Stomach smooth muscle (tissue), 2 donors: ENCODE data around the gene RNU6-8.

ENCODE experiments used
- H3K27ac ChIP-seq: one replicate; pipeline ENCODE4 v1.7.0; 2013; ENCODE audit warnings: mild to moderate bottlenecking, low read length, inconsistent platforms
- H3K27me3 ChIP-seq, 2 donors: one replicate each; pipeline ENCODE4 v1.7.0; 2013; ENCODE audit warnings: low read length in 2 of 2; ENCODE audit not compliant: insufficient read depth in 2 of 2, control insufficient read depth in 1 of 2
- H3K36me3 ChIP-seq, 2 donors: one replicate each; pipeline ENCODE4 v1.7.0; 2013; ENCODE audit warnings: low read length in 2 of 2; ENCODE audit not compliant: control insufficient read depth in 2 of 2, insufficient read depth in 2 of 2
- H3K4me1 ChIP-seq: one replicate; pipeline ENCODE4 v1.7.0; 2013; ENCODE audit warnings: low read length; ENCODE audit not compliant: control insufficient read depth, insufficient read depth
- H3K4me3 ChIP-seq, 2 donors: one replicate each; pipeline ENCODE4 v1.7.0; 2013; ENCODE audit warnings: low read length in 2 of 2
- H3K9ac ChIP-seq, 2 donors: one replicate each; pipeline ENCODE4 v1.7.0; 2013; ENCODE audit warnings: low read length in 2 of 2, mild to moderate bottlenecking in 1 of 2
- H3K9me3 ChIP-seq, 2 donors: one replicate each; pipeline ENCODE4 v1.7.0; 2013; ENCODE audit warnings: low read length in 2 of 2; ENCODE audit not compliant: control insufficient read depth in 2 of 2
- donor health status: healthy.
- donor health status: Pancreatic carcinoma.

The RNU6-8 gene

DNA sequence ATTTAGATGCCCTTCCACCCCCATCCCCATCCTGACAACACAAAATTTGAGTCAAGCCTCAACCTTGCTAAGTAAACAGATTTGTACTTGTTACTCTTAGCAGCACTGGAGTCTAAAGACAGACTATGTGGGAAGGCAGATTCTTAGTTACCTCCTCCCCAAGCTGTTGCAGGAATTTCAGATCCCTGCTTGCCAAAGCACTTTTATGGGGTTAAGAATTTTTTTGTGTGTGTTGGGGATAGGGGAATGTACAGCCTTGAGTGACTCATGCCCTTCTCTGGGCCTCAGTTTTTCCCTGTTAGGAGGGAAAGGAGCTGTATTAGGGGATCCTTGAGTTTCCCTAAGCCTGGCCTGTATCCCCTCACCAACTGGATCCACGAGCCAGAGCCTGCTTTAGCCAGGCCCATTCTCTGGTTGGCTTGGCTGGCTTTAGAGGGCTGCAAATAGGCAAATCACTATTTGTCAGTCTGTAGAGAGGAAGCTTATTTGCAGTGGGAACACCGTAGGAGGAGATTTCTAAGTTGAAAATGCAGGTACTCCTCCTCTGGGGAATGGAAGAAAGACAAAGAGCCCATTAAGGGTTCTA, 27.7 kb upstream of the RNU6-8 start:
- Histone ChIP-seq H3K9me3 (no peaks in the 10 kb centered on the region), H3K9ac (no peak overlapping the region), H3K4me1 (peaks cover 4% of the 10 kb centered on the region), H3K36me3 (no peaks in the 10 kb centered on the region), H3K27me3 (no peaks in the 10 kb centered on the region), H3K4me3 (no peak overlapping the region), H3K27ac (peak overlapping the region; percentile 24)

DNA sequence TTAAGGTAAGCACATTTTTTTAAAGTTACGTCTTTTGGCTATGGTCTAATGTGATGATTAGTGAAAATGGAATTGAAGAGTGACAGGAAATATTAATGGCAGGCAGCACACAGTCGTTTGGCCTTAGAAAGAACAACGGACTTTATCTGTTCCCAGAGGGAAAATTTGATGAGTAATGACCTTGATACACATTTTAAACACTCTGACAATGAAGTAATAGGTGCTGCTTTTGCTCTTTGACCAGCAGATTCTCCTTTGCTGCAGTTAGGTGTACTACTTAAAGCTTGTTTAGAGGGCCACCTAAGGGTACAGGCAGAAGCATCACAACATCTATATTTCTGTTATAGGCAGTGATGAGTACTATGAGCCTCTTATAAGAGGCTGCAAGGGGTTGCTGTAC, 27.1 kb upstream of the RNU6-8 start:
- Histone ChIP-seq H3K9ac (no peak overlapping the region), H3K4me3 (no peak overlapping the region), H3K9me3 (no peaks in the 10 kb centered on the region), H3K27me3 (no peaks in the 10 kb centered on the region), H3K4me1 (peaks cover 7% of the 10 kb centered on the region), H3K36me3 (no peaks in the 10 kb centered on the region), H3K27ac (peak overlapping the region; percentile 24)

DNA sequence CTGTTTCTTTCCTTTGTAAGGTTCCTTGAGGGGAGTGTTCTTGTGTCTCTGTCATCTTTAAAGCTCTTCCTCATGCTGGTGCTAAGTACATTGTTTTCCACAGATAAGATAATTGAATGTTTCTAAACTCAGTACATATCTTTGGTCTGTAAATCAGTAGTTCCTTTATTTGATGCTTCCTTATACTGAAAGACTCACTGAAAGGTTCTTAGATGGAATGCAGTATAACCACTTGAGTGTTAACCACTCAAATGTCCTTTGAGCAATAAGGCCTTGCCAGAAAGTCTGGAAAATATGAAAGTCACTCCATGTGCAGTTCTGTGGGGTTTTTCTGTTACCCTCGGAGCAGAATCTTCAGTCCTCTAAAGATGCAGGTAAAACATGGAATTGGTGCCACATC, 23.0 kb upstream of the RNU6-8 start:
- H3K9me3 ChIP-seq: no peaks in the 10 kb centered on the region
- no peak overlapping the region for H3K27ac ChIP-seq
- no peak overlapping the region for H3K4me3 ChIP-seq
- peaks cover 7% of the 10 kb centered on the region for H3K4me1 ChIP-seq
- no peaks in the 10 kb centered on the region for H3K27me3 ChIP-seq
- H3K9ac ChIP-seq: no peak overlapping the region
- no peaks in the 10 kb centered on the region for H3K36me3 ChIP-seq

DNA sequence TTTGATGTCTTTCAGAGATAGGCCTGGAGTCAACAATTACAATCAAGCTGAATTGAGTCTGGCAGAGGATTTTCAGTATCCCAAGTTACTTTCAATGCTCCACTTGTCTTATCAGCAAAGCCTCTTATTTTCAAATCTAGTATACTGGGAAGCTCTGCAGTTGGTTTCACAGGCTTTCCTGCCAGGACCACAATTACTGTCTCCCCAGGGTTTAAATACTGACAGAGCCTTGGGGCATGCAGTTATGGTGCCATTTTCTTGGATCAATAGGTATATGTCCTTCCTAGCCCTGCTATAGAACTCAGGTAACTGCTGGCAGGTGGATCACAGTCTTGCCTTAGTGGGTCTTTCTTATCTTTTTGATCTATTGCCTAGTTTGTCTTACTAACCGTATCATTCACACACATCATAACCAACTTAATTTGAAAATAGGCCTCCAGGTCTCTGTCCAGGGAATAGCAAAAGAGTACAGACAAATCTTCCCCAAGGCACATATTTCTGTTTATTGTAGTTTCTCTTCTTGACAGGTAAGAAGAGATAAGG, 22.4 kb upstream of the RNU6-8 start:
- H3K36me3 ChIP-seq: no peaks in the 10 kb centered on the region
- no peak overlapping the region for H3K4me3 ChIP-seq
- H3K27me3 ChIP-seq: no peaks in the 10 kb centered on the region
- no peaks in the 10 kb centered on the region for H3K9me3 ChIP-seq
- peak overlapping the region; percentile 60 for H3K27ac ChIP-seq
- peaks cover 7% of the 10 kb centered on the region for H3K4me1 ChIP-seq
- H3K9ac ChIP-seq: peak overlapping the region in 1 of 2 donors; percentile 34

DNA sequence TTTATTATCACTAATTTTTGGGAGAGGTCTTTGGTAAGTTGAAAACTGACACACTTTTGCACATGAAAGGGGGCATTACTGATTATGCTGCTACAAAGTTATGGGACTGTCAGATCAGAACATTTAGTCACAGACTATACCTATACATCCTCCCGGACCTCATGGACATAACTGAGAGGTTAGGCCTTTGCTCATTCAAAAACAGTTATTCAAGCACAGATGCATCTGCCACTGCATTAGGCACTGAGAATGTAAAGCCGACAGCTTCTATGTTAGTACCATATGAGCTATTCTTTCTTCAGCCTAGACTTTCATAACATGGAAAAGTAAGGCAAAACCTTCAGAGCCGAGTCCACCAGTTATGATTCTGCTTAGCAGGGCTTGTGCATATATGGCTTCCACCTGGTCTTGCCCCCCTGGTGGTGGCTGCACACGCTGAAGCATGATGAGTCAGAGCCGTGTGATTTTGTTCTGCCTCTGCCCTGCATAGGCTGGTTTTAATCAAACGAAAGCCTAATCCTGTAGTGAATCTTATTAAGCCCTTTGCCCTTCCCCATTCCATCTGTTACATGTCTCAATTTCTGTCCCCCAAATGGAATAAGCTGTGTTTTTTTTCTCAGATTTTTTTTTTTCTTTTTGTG, 21.8 kb upstream of the RNU6-8 start:
- H3K27ac ChIP-seq: peak overlapping the region; percentile 60
- H3K9ac ChIP-seq: peak overlapping the region in 1 of 2 donors; percentile 34
- H3K9me3 ChIP-seq: no peaks in the 10 kb centered on the region

DNA sequence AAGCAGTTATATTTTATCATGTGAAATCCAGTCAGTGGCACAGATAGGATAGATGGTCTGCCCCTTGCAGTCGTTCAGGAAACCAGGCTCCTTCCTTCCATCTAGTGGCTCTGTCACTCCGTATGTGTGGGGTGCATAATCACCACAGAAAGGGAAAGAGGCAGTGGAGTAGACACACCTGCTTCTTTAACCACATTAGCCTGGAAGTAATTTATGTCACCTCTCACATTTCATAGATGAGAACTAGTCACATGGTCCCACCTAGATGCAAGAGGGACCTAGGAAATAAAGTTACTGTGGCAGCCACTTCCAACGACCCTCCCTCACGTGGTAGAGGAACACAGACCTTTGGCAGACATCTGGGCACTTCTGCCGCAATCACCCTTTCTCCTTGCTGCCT, 14.2 kb upstream of the RNU6-8 start:
- H3K27me3 ChIP-seq: no peaks in the 10 kb centered on the region
- H3K9me3 ChIP-seq: no peaks in the 10 kb centered on the region
- no peak overlapping the region for H3K27ac ChIP-seq
- no peak overlapping the region for H3K9ac ChIP-seq
- no peaks in the 10 kb centered on the region for H3K36me3 ChIP-seq
- H3K4me3 ChIP-seq: no peak overlapping the region
- no peaks in the 10 kb centered on the region for H3K4me1 ChIP-seq

More for the DNA sequence above, 21.8 kb upstream of the RNU6-8 start:
- peak overlapping the region in 1 of 2 donors; percentile 10 for H3K4me3 ChIP-seq
- H3K27me3 ChIP-seq: no peaks in the 10 kb centered on the region
- peaks cover 3% of the 10 kb centered on the region for H3K4me1 ChIP-seq
- no peaks in the 10 kb centered on the region for H3K36me3 ChIP-seq

DNA sequence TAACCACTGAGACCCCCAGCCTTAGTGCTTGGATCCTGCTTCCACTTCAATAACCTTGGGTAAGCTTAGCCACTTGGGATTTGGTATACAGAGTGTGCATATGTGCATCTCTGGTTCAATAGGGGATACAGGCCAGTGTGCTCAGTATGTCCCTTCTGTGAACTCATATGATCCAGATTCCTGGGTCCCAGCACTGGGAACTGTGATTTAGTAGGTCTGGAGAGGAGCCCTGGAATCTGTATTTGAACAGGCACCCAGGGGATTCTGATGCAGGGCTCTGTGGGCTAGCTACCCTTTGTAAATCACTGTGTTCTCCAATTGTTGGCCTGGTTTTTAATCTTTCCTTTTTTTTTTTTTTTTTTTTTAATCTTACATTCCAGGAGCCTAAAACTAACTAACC, 9.8 kb upstream of the RNU6-8 start:
- Histone ChIP-seq H3K36me3 (no peaks in the 10 kb centered on the region), H3K27me3 (no peaks in the 10 kb centered on the region), H3K4me1 (no peaks in the 10 kb centered on the region), H3K27ac (no peak overlapping the region), H3K9me3 (no peaks in the 10 kb centered on the region), H3K4me3 (no peak overlapping the region), H3K9ac (no peak overlapping the region)

DNA sequence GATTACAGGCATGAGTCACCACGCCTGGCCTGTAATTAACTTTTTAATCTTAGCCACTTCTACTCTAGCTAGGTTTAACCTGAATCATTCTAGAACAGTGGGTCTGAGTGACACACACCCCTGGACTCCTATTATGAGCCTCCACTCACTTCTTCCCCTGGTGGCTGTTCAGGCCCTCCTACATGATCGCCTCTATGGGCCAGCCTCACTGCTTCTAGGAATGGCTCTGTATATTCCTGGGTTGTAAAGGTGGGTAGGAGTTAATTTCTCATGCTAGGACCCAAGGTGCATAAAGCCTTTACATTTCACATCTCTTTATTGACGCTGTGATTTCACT, 8.0 kb upstream of the RNU6-8 start:
- no peaks in the 10 kb centered on the region for H3K9me3 ChIP-seq
- no peaks in the 10 kb centered on the region for H3K27me3 ChIP-seq
- no peaks in the 10 kb centered on the region for H3K36me3 ChIP-seq
- no peaks in the 10 kb centered on the region for H3K4me1 ChIP-seq
- no peak overlapping the region for H3K4me3 ChIP-seq
- H3K27ac ChIP-seq: no peak overlapping the region
- no peak overlapping the region for H3K9ac ChIP-seq

DNA sequence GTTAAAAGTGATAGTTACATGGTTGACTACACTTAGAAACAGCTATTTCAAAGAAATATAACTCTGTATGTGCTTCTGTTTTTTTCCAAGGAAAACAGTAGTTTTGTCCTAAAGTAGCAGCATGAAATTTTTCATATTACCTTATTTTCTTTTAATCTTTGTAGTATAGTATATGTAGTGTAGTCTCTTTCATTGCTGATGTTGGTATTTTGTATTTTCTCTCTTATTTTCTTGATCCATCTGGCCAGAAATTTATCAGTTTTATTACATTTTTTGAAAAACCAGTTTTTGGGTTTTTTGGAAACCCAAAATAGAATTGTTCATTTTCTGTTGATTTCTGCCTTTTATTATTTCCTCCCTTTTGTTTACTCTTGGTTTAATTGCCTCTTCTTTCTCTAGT, 6.4 kb upstream of the RNU6-8 start:
- Histone ChIP-seq H3K36me3 (no peaks in the 10 kb centered on the region), H3K9ac (no peak overlapping the region), H3K9me3 (no peaks in the 10 kb centered on the region), H3K4me1 (no peaks in the 10 kb centered on the region), H3K4me3 (no peak overlapping the region), H3K27me3 (no peaks in the 10 kb centered on the region), H3K27ac (no peak overlapping the region)

DNA sequence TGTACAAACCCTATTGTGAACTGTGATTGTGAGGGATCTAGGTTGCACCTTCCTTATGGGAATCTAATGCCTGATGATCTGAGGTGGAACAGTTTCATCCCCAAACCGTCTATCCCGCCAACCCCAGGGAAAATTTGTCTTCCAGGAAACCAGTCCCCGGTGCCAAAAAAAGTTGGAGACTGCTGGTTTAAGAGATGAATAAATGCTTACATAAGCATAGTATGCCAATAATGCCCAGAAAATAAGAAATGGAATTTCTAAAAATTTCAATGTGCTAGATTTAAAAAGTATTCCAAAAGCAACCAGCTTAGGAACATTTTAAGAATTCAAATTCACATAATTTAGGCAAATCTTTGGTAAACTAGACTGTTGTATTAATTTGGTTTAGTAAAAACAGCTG, 5.4 kb upstream of the RNU6-8 start:
- H3K27me3 ChIP-seq: no peaks in the 10 kb centered on the region
- H3K27ac ChIP-seq: no peak overlapping the region
- H3K4me1 ChIP-seq: no peaks in the 10 kb centered on the region
- H3K9me3 ChIP-seq: no peaks in the 10 kb centered on the region
- H3K4me3 ChIP-seq: no peak overlapping the region
- no peak overlapping the region for H3K9ac ChIP-seq
- H3K36me3 ChIP-seq: no peaks in the 10 kb centered on the region

DNA sequence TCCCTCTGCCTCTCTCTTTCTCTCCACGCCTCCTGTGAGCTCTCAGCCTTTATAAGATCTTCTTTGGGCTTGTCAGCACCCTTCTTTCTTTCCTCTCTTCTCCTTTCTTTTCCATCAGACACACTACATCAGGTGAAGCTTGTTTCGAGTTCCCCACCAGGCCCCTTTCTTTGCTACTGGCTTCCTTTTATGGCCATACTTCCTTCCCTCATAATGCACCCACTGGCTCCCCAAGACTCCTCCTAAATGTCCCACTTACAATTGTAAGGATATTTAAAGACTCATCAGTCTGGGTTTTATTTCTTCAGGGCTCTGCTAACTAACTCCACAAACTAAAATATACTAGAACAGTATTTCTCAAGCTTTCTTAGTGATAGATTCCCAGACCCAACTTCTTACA, 3.5 kb upstream of the RNU6-8 start:
- no peaks in the 10 kb centered on the region for H3K27me3 ChIP-seq
- peaks cover 10% of the 10 kb centered on the region for H3K4me1 ChIP-seq
- H3K9ac ChIP-seq: peak overlapping the region in 1 of 2 donors; percentile 14
- no peaks in the 10 kb centered on the region for H3K36me3 ChIP-seq
- no peak overlapping the region for H3K4me3 ChIP-seq
- no peak overlapping the region for H3K27ac ChIP-seq
- H3K9me3 ChIP-seq: no peaks in the 10 kb centered on the region
